ENCODE results near the gene ERAL1. TPM values are rescaled to one million over a fixed set of nuclear protein-coding genes. Genes with fewer than 3 reads are reported as not detected.
A peak's percentile ranks its signal among the peaks of the same experiment; 100 is the strongest.

ERAL1 gene
- total and polyA plus RNA-seq, 2 of the 13 experiments (the other 11 are each of a cell fraction or from before 2014, with no cell fraction given): 46.9 to 72.2 TPM

DNA sequence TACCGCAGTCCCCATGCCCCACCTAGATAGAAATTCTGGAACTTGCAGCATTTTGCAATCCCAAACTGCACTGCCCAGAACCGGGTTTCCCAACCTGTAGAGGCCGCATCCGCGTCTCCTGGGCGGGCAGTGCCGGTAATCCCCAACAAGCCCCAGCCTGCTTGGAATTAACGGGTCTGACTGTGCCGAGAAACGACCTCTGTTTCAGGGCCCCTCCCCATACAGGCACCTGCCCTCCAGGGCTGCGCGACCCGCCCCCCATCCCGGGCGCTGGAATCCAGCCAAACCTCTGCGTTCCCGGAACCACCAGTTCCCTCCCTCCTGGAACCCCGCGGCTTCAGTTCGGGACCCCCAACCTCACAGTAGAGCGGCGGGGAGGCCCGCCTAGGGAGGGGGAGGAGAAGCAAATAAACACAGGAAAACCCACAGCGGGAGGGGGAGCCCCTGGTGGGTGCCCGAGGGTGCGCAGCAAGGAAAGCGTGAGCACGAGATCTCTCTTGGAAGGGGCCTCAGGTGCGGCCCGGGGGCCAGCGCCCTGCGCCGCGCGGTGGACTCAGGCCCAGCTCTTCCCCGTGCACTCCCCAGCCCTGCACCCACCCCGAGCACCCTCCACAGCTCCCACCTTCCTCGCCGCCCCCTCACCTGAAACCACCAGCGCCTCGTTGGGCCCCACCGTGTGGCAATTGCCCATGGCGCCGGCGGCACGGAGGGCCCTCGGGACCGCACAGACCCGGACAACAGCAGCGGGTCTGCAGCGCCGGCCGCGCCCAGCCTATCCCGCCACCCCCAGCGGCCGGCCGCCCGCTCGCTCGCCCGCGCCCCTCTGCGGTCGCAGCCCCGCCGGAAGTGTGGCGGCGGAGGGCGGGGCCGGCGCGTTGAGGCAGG lies 42.3 kb downstream of the ERAL1 start, which contains the start of gene FLOT2 (continued):
- TF ChIP-seq ZNF619 (CRISPR knock-in tag; IDR thresholded peaks at IDR 0.05) (no peak), ZNF383 (CRISPR knock-in tag; IDR thresholded peaks at IDR 0.05; ENCODE audit: borderline replicate concordance) (no peak), AGO2 (optimal IDR thresholded peaks at IDR 0.05; ENCODE audit: low read depth, low read length) (peak; percentile 98), RORA (CRISPR knock-in tag; IDR thresholded peaks at IDR 0.05) (no peak), ZNF569 (CRISPR knock-in tag; IDR thresholded peaks at IDR 0.05; ENCODE audit: borderline replicate concordance) (no peak), ZNF260 (CRISPR knock-in tag; IDR thresholded peaks at IDR 0.05; ENCODE audit: borderline replicate concordance, low read depth) (no peak), ZNF232 (CRISPR knock-in tag; IDR thresholded peaks at IDR 0.05; ENCODE audit: borderline replicate concordance) (no peak), PHF8 (CRISPR knock-in tag; IDR thresholded peaks at IDR 0.05) (peak; percentile 91), CHD2 (IDR thresholded peaks at IDR 0.05; ENCODE audit: low read depth, low read length) (no peak), ZNF251 (CRISPR knock-in tag; IDR thresholded peaks at IDR 0.05) (no peak), SPEN (CRISPR knock-in tag; IDR thresholded peaks at IDR 0.05; ENCODE audit: low read depth) (peak; percentile 58; the same call in 1 of the 2 replicates), RELA (CRISPR knock-in tag; IDR thresholded peaks at IDR 0.05) (no peak), ZNF234 (CRISPR knock-in tag; conservative IDR thresholded peaks at IDR 0.05) (no peak), NR2F2 (IDR thresholded peaks at IDR 0.05; ENCODE audit: borderline replicate concordance, low read depth) (peak; percentile 42; the same call in 1 of the 2 replicates), HNRNPH1 (optimal IDR thresholded peaks at IDR 0.05; ENCODE audit: low read depth, low read length) (no peak), SOX13 (IDR thresholded peaks at IDR 0.05) (no peak), SOX13 (CRISPR knock-in tag; conservative IDR thresholded peaks at IDR 0.05 in 1 of 2, IDR thresholded peaks at IDR 0.05 in 1 of 2) (no peak), GATAD2A (CRISPR knock-in tag; IDR thresholded peaks at IDR 0.05) (peak; percentile 30; the same call in 1 of the 2 replicates), GPN1 (CRISPR knock-in tag; IDR thresholded peaks at IDR 0.05; ENCODE audit: borderline replicate concordance) (no peak), KDM6A (CRISPR knock-in tag; IDR thresholded peaks at IDR 0.05; ENCODE audit: low read depth) (no peak), TARDBP (CRISPR knock-in tag; IDR thresholded peaks at IDR 0.05) (no peak), POLR2A (IDR thresholded peaks at IDR 0.05; ENCODE audit: insufficient read depth in 1 of 2, low read depth in 2 of 2, low read length in 2 of 2) (peak; percentile 40 to 83), HNRNPK (IDR thresholded peaks at IDR 0.05; ENCODE audit: low read depth, low read length, poor library complexity, severe bottlenecking) (peak; percentile 60), YEATS4 (CRISPR knock-in tag; IDR thresholded peaks at IDR 0.05; ENCODE audit: borderline replicate concordance) (peak; percentile 77)
- TF ChIP-seq, protein P1, sequence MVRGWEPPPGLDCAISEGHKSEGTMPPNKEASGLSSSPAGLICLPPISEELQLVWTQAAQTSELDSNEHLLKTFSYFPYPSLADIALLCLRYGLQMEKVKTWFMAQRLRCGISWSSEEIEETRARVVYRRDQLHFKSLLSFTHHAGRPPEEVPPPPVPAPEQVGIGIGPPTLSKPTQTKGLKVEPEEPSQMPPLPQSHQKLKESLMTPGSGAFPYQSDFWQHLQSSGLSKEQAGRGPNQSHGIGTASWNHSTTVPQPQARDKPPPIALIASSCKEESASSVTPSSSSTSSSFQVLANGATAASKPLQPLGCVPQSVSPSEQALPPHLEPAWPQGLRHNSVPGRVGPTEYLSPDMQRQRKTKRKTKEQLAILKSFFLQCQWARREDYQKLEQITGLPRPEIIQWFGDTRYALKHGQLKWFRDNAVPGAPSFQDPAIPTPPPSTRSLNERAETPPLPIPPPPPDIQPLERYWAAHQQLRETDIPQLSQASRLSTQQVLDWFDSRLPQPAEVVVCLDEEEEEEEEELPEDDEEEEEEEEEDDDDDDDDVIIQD (CRISPR knock-in tag; IDR thresholded peaks at IDR 0.05; ENCODE audit: low read depth): no peak
- TF ChIP-seq, protein P2, sequence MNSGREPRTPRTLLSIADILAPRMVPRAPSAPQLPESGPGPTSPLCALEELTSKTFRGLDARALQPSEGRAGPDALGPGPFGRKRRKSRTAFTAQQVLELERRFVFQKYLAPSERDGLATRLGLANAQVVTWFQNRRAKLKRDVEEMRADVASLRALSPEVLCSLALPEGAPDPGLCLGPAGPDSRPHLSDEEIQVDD (CRISPR knock-in tag; IDR thresholded peaks at IDR 0.05; ENCODE audit: borderline replicate concordance): no peak
- TF ChIP-seq, protein P3, sequence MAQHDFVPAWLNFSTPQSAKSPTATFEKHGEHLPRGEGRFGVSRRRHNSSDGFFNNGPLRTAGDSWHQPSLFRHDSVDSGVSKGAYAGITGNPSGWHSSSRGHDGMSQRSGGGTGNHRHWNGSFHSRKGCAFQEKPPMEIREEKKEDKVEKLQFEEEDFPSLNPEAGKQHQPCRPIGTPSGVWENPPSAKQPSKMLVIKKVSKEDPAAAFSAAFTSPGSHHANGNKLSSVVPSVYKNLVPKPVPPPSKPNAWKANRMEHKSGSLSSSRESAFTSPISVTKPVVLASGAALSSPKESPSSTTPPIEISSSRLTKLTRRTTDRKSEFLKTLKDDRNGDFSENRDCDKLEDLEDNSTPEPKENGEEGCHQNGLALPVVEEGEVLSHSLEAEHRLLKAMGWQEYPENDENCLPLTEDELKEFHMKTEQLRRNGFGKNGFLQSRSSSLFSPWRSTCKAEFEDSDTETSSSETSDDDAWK (CRISPR knock-in tag; IDR thresholded peaks at IDR 0.05): no peak
- TF ChIP-seq, protein P4, sequence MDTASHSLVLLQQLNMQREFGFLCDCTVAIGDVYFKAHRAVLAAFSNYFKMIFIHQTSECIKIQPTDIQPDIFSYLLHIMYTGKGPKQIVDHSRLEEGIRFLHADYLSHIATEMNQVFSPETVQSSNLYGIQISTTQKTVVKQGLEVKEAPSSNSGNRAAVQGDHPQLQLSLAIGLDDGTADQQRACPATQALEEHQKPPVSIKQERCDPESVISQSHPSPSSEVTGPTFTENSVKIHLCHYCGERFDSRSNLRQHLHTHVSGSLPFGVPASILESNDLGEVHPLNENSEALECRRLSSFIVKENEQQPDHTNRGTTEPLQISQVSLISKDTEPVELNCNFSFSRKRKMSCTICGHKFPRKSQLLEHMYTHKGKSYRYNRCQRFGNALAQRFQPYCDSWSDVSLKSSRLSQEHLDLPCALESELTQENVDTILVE (CRISPR knock-in tag; IDR thresholded peaks at IDR 0.05): 0 out of 2 replicates have a peak, but pooled peaks have one; percentile 24

Measured in HepG2 (cell line).